PC-3 (cell line): ENCODE data around the gene C19orf33. TPM values are rescaled to one million over a fixed set of nuclear protein-coding genes. Genes with fewer than 3 reads are reported as not detected.
A peak's percentile ranks its signal among the peaks of the same experiment; 100 is the strongest.
"Not testable (repeated sequence)": the region's sequence is repeated elsewhere in the genome, so short reads cannot be mapped to it uniquely, and the experiment has no call there.

Experiments
- ATAC-seq: fragments of 200-7000 bp; cut with Tn5 transposase; 2 replicates; pipeline ENCODE4 v1.9.1; 2020; ENCODE audit warnings: mild to moderate bottlenecking, moderate library complexity
- Bru-seq: library from RNA; stranded (reverse); fragments of 400-500 nt; gene quantifications from one replicate; lab custom pipeline; 2021; lab: Mats Ljungman, UMichigan
- BruChase-seq, 2 experiments: library from RNA; stranded (reverse); fragments of 400-500 nt; gene quantifications; one replicate each; lab custom pipeline; 2021; lab: Mats Ljungman, UMichigan
- BruUV-seq: library from RNA; stranded (reverse); fragments of 400-500 nt; replicated peaks from 2 replicates; lab custom pipeline; 2021; lab: Mats Ljungman, UMichigan
- CTCF ChIA-PET: fragments of 300-600 bp; sonication (Branson Sonifier 250); formaldehyde crosslinking; loops from one replicate; lab custom pipeline; 2022; ENCODE audit warnings: antibody characterized with exemption; lab: Charles Lee
- POLR2A ChIA-PET: fragments of 300-600 bp; sonication (Branson Sonifier 250); formaldehyde crosslinking; loops from one replicate; lab custom pipeline; 2022; ENCODE audit warnings: antibody characterized with exemption; ENCODE audit not compliant: unreplicated experiment; lab: Charles Lee
- DNase-seq: peaks from one replicate; pipeline ENCODE4 v3.0.0-alpha.2; 2015
- H2AFZ ChIP-seq: fragments of 300-600 bp; sonication (generic); 2 replicates; pipeline ENCODE4 v1.6.0; 2016; ENCODE audit warnings: antibody characterized with exemption, low read length
- H3F3A ChIP-seq: fragments of 300-600 bp; sonication (generic); one replicate; pipeline ENCODE4 v1.6.0; 2017; ENCODE audit warnings: antibody characterized with exemption, low read length, control low read depth, mild to moderate bottlenecking; ENCODE audit not compliant: unreplicated experiment
- H3K27ac ChIP-seq: fragments of 300-600 bp; sonication (generic); 2 replicates; pipeline ENCODE4 v1.5.1; 2016; ENCODE audit warnings: mild to moderate bottlenecking, low read length
- H3K27me3 ChIP-seq: fragments of 300-600 bp; sonication (generic); 2 replicates; pipeline ENCODE4 v1.6.1; 2016; ENCODE audit warnings: low read length, mixed read lengths
- H3K36me3 ChIP-seq: fragments of 300-600 bp; sonication (generic); 2 replicates; pipeline ENCODE4 v1.6.1; 2016; ENCODE audit warnings: low read depth, mixed run types, low read length, mixed read lengths
- H3K4me1 ChIP-seq: fragments of 300-600 bp; sonication (generic); 2 replicates; pipeline ENCODE4 v1.5.1; 2016; ENCODE audit warnings: low read length; ENCODE audit not compliant: insufficient read depth
- H3K4me2 ChIP-seq: fragments of 300-600 bp; sonication (generic); 2 replicates; pipeline ENCODE4 v1.6.0; 2016; ENCODE audit warnings: low read length
- H3K4me3 ChIP-seq: fragments of 300-600 bp; sonication (generic); 2 replicates; pipeline ENCODE4 v1.5.1; 2016; ENCODE audit warnings: mild to moderate bottlenecking, low read length, mixed read lengths
- H3K79me2 ChIP-seq: fragments of 300-600 bp; sonication (generic); 2 replicates; pipeline ENCODE4 v1.6.1; 2017; ENCODE audit warnings: low read length, mixed read lengths
- H3K9ac ChIP-seq: fragments of 300-600 bp; sonication (generic); 2 replicates; pipeline ENCODE4 v1.6.0; 2016; ENCODE audit warnings: mild to moderate bottlenecking, low read length
- H3K9me2 ChIP-seq: fragments of 300-600 bp; sonication (generic); replicated peaks from 2 replicates; pipeline ENCODE4 v1.6.1; 2016; ENCODE audit warnings: mixed run types, low read length, mixed read lengths
- H3K9me3 ChIP-seq: fragments of 300-600 bp; sonication (generic); 2 replicates; pipeline ENCODE4 v1.6.1; 2016; ENCODE audit warnings: low read length, mixed read lengths
- H4K20me1 ChIP-seq: fragments of 300-600 bp; sonication (generic); 2 replicates; pipeline ENCODE4 v1.6.1; 2016; ENCODE audit warnings: low read length, mixed read lengths
- EZH2 ChIP-seq: fragments of 300-600 bp; sonication (generic); IDR thresholded peaks from one replicate; pipeline ENCODE4 v1.6.1; 2017; ENCODE audit warnings: antibody characterized with exemption, mild to moderate bottlenecking, low read length; ENCODE audit not compliant: unreplicated experiment
- EZH2phosphoT487 ChIP-seq: fragments of 300-600 bp; sonication (generic); IDR thresholded peaks from 2 replicates; pipeline ENCODE4 v1.6.1; 2018; ENCODE audit warnings: mild to moderate bottlenecking, antibody characterized with exemption, low read length, borderline replicate concordance
- intact Hi-C: fragments of 100-400 bp; cut with micrococcal nuclease; formaldehyde crosslinking; loops from 2 replicates; pipeline ENCODE4 v1.9.0; 2023
- long read RNA-seq: library from polyadenylated mRNA; unstranded; transcript quantifications from one replicate; pipeline ENCODE4 v2.0.0, GENCODE V29; 2021; ENCODE audit not compliant: unreplicated experiment
- total RNA-seq: library from RNA; depleted of rRNA; stranded (reverse); fragments of >200 nt; gene quantifications from 2 replicates; pipeline ENCODE4 v1.2.3, GENCODE V29; 2014; rRNA removed
- TF ChIP-seq, protein P1 (sequence below): fragments of 300-600 bp; sonication (generic); conservative IDR thresholded peaks from 2 replicates; pipeline ENCODE4 v1.5.1; 2017; ENCODE audit warnings: antibody characterized with exemption, low read depth, mild to moderate bottlenecking, low read length

The C19orf33 gene
- 169 and 212 TPM in 2 replicates for total RNA-seq
- percentile 99 among the genes with signal in this experiment for Bru-seq, nascent RNA
- percentile 97 among the genes with signal in this experiment for BruChase-seq, experiment 1, labeled RNA remaining after a 6-hour chase
- BruChase-seq, experiment 2, labeled RNA remaining after a 2-hour chase: percentile 96 among the genes with signal in this experiment
- long read RNA-seq, transcript C19orf33-203 (3 exons, 462 nt): minor isoform, 49 of 260 reads
- long read RNA-seq, transcript C19orf33-202 (4 exons, 520 nt): minor isoform, 10 of 260 reads
- long read RNA-seq, transcript C19orf33-201 (4 exons, 467 nt): major isoform, 76 of 260 reads
- long read RNA-seq, partial matches to known transcripts: 32 of 260 reads
- long read RNA-seq, other reads (novel, unspliced or antisense): 89 of 260 reads

GRCh38 chr19:38303517-38304351 is at the start of gene C19orf33:
Gene C19orf33 (plus strand): TSS chr19:38304251. CDS start chr19:38304262, 11 bp downstream.
- Histone ChIP-seq H3F3A (no peaks in the 10 kb centered on the region), H4K20me1 (no peaks in the 10 kb centered on the region), H3K4me2 (peak within 1 kb of the TSS; percentile 98), H3K9ac (peak within 1 kb of the TSS; percentile 87), H3K27ac (peak within 1 kb of the TSS; percentile 90), H3K79me2 (peaks cover 31% of the 10 kb centered on the region), H2AFZ (no peak within 1 kb of the TSS), H3K4me3 (peak within 1 kb of the TSS; percentile 84), H3K9me2 (no peaks in the 10 kb centered on the region), H3K27me3 (no peaks in the 10 kb centered on the region), H3K4me1 (peaks cover 39% of the 10 kb centered on the region), H3K36me3 (no peaks in the 10 kb centered on the region), H3K9me3 (no peaks in the 10 kb centered on the region)
- DNase-seq (peak; percentile 88), ATAC-seq (peak; percentile 56)
- intact Hi-C loops: loop anchor here (2.0 kb wide), 2 partner anchors 31 to 37 kb away; partner anchors contain the start of gene CATSPERG
- ChIA-PET CTCF (interaction anchor here (1.0 kb wide), 1 partner anchor 14 kb away, joined by 4 read pairs; no protein-coding TSS in a partner anchor), POLR2A (interaction anchor here (0.7 kb wide), 1 partner anchor 35 kb away, joined by 3 read pairs; no protein-coding TSS in a partner anchor)
- TF ChIP-seq, protein P1, sequence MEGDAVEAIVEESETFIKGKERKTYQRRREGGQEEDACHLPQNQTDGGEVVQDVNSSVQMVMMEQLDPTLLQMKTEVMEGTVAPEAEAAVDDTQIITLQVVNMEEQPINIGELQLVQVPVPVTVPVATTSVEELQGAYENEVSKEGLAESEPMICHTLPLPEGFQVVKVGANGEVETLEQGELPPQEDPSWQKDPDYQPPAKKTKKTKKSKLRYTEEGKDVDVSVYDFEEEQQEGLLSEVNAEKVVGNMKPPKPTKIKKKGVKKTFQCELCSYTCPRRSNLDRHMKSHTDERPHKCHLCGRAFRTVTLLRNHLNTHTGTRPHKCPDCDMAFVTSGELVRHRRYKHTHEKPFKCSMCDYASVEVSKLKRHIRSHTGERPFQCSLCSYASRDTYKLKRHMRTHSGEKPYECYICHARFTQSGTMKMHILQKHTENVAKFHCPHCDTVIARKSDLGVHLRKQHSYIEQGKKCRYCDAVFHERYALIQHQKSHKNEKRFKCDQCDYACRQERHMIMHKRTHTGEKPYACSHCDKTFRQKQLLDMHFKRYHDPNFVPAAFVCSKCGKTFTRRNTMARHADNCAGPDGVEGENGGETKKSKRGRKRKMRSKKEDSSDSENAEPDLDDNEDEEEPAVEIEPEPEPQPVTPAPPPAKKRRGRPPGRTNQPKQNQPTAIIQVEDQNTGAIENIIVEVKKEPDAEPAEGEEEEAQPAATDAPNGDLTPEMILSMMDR: no peak
- no peak for TF ChIP-seq EZH2phosphoT487
- TF ChIP-seq EZH2: no peak
- no TSS peak for BruUV-seq

GRCh38 chr19:38255383-38256014 is 48.6 kb upstream of the C19orf33 start:
- no peaks in the 10 kb centered on the region for H3K9me2 ChIP-seq
- H3K27ac ChIP-seq: no peak overlapping the region
- TF ChIP-seq EZH2 (no peak), EZH2phosphoT487 (no peak)
- TF ChIP-seq, protein P1: no peak
- no peaks in the 10 kb centered on the region for H3K27me3 ChIP-seq
- BruUV-seq: no TSS peak
- H3F3A ChIP-seq: no peaks in the 10 kb centered on the region
- no peak for DNase-seq
- POLR2A ChIA-PET: no interaction called here
- H3K4me2 ChIP-seq: no peak overlapping the region
- no peaks in the 10 kb centered on the region for H3K9me3 ChIP-seq
- no peaks in the 10 kb centered on the region for H3K79me2 ChIP-seq
- no peak overlapping the region for H2AFZ ChIP-seq
- CTCF ChIA-PET: no interaction called here
- H3K4me3 ChIP-seq: no peak overlapping the region
- intact Hi-C loops: no loop called here
- H3K36me3 ChIP-seq: no peaks in the 10 kb centered on the region
- H3K4me1 ChIP-seq: peaks cover 4% of the 10 kb centered on the region; the same call in 1 of the 2 replicates
- no peak for ATAC-seq
- no peak overlapping the region for H3K9ac ChIP-seq
- H4K20me1 ChIP-seq: no peaks in the 10 kb centered on the region

DNA sequence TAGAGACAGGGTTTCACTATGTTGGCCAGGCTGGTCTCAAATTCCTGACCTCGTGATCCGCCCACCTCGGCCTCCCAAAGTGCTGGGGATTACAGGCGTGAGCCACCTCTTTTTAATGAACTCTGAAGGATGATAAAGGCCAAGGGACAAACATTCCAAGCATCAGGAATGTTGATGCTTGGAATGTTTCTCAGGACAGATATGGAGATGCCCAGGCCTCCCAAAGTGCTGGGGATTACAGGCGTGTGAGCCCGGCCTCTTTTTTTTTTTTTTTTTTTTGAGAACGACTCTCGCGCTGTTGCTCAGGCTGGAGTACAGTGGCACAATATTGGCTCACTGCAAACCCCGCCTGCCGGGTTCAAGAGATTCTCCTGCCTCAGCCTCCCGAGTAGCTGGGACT is 42.1 kb upstream of the C19orf33 start:
- DNase-seq, POLR2A ChIA-PET, H3K27me3 ChIP-seq, H3K4me3 ChIP-seq, H3K9ac ChIP-seq, H3K9me3 ChIP-seq, ATAC-seq, H3F3A ChIP-seq, H3K36me3 ChIP-seq, H3K27ac ChIP-seq, BruUV-seq, H3K4me2 ChIP-seq, CTCF ChIA-PET, H2AFZ ChIP-seq, H3K9me2 ChIP-seq, intact Hi-C loops: not testable (repeated sequence)
- peaks cover 21% of the 10 kb centered on the region for H3K4me1 ChIP-seq
- peaks cover 25% of the 10 kb centered on the region for H3K79me2 ChIP-seq
- H4K20me1 ChIP-seq: peaks cover 13% of the 10 kb centered on the region; the same call in 1 of the 2 replicates
